Endodermal cell (in vitro differentiated cells): ENCODE data around the gene GLRA1. TPM values are rescaled to one million over a fixed set of nuclear protein-coding genes. Genes with fewer than 3 reads are reported as not detected.
"Not testable (repeated sequence)": the region's sequence is repeated elsewhere in the genome, so short reads cannot be mapped to it uniquely, and the experiment has no call there.

Source experiments
- DNase-seq: peaks from one replicate; pipeline ENCODE4 v3.0.0-alpha.2; 2017
- H3K27ac ChIP-seq: 2 replicates; pipeline ENCODE4 v1.5.1; 2013; ENCODE audit warnings: mild to moderate bottlenecking, low read depth, low read length, moderate library complexity
- H3K27me3 ChIP-seq: 2 replicates; pipeline ENCODE4 v1.6.1; 2013; ENCODE audit warnings: mild to moderate bottlenecking, low read length, moderate library complexity; ENCODE audit not compliant: insufficient read depth, control insufficient read depth, poor library complexity, severe bottlenecking
- H3K36me3 ChIP-seq: 2 replicates; pipeline ENCODE4 v1.7.0; 2013; ENCODE audit warnings: mild to moderate bottlenecking, low read length, moderate library complexity; ENCODE audit not compliant: control insufficient read depth, insufficient read depth
- H3K4me1 ChIP-seq: one replicate; pipeline ENCODE4 v1.7.0; 2013; ENCODE audit warnings: low read length; ENCODE audit not compliant: control insufficient read depth, insufficient read depth
- H3K4me3 ChIP-seq: 2 replicates; pipeline ENCODE4 v1.5.1; 2013; ENCODE audit warnings: mild to moderate bottlenecking, low read length, moderate library complexity
- H3K9ac ChIP-seq: 2 replicates; pipeline ENCODE4 v1.6.1; 2013; ENCODE audit warnings: mild to moderate bottlenecking, low read length, moderate library complexity; ENCODE audit not compliant: poor library complexity, severe bottlenecking; ENCODE audit errors: extremely low read depth
- H3K9me3 ChIP-seq: 2 replicates; pipeline ENCODE4 v1.6.1; 2013; ENCODE audit warnings: mild to moderate bottlenecking, low read length, moderate library complexity; ENCODE audit not compliant: control insufficient read depth
- H3K27ac Mint-ChIP-seq: 2 replicates; pipeline ENCODE4 v1.8.0; 2020; ENCODE audit warnings: mixed read lengths
- H3K27me3 Mint-ChIP-seq: 2 replicates; pipeline ENCODE4 v1.8.0; 2021; ENCODE audit warnings: mild to moderate bottlenecking, mixed read lengths; ENCODE audit not compliant: insufficient read depth
- H3K36me3 Mint-ChIP-seq: 2 replicates; pipeline ENCODE4 v1.8.0; 2020; ENCODE audit warnings: low read depth, mixed read lengths
- H3K4me1 Mint-ChIP-seq: 2 replicates; pipeline ENCODE4 v1.8.0; 2020; ENCODE audit warnings: mixed read lengths
- H3K4me3 Mint-ChIP-seq: 2 replicates; pipeline ENCODE4 v1.8.0; 2020; ENCODE audit warnings: mild to moderate bottlenecking, moderate library complexity, mixed read lengths
- H3K9me3 Mint-ChIP-seq: 2 replicates; pipeline ENCODE4 v1.8.0; 2020; ENCODE audit warnings: mild to moderate bottlenecking, mixed read lengths
- CTCF ChIP-seq: fragments of 200-600 bp; sonication (generic); conservative IDR thresholded peaks from 2 replicates; pipeline ENCODE4 v1.5.0; 2021; ENCODE audit warnings: antibody characterized with exemption, mild to moderate bottlenecking
- WGBS, 2 experiments: methylation state at CpG; one replicate each; pipeline versions ENCODE4 v1.1.5 to v1.1.7; 2013; ENCODE audit warnings: missing lambda C conversion rate in 2 of 2, mixed read lengths in 1 of 2; ENCODE audit not compliant: insufficient coverage in 1 of 2, insufficient read length in 1 of 2; 5-methylcytosine and 5-hydroxymethylcytosine counted together
- total RNA-seq, 2 donors: library from RNA; stranded (reverse); fragmentation: NEBNext Ultra II Directional in 1 of 2; extraction: Animal tissue kit (Norgen Biotek cat#: 25700) in 1 of 2; gene quantifications; 2 replicates in 1 of 2; 3 replicates in 1 of 2; pipeline ENCODE4 v1.2.1, GENCODE V29; 2021

The GLRA1 gene
- total RNA-seq, 2 donors from 2014 or later: not detected

DNA sequence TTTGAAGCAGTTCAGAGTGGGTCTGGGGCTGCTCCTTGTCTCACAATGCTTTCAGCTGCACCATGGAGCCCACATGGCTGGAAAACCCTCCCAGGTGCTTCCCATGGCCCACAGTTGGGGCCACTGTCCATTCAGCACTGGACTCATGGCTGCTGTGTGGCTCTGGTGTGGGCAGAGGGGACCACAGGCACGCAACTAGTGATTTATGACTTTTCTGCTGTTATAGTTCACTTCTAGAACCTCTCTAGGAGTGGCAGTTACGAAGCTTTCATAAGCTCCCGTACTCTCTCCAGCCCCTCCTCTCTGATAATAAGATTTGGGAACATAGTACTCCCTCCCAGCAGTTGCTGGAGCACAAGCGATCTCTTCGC is 29.0 kb downstream of the GLRA1 start:
- Histone ChIP-seq H3K27me3 (peaks cover 20% of the 10 kb centered on the region), H3K9me3 (no peaks in the 10 kb centered on the region), H3K27ac (peak overlapping the region; percentile 15), H3K36me3 (no peaks in the 10 kb centered on the region), H3K4me1 (peaks cover 9% of the 10 kb centered on the region), H3K9ac (no peak overlapping the region), H3K4me3 (no peak overlapping the region)
- no peak overlapping the region for H3K4me3 Mint-ChIP-seq
- DNase-seq: peak; percentile 69
- TF ChIP-seq CTCF: no peak
- H3K27me3 Mint-ChIP-seq: peaks cover 50% of the 10 kb centered on the region
- H3K9me3 Mint-ChIP-seq: no peaks in the 10 kb centered on the region
- H3K27ac Mint-ChIP-seq: no peak overlapping the region
- 82 to 87% methylated on average over 4 to 5 of the region's 5 CpGs for WGBS, 2 experiments
- H3K36me3 Mint-ChIP-seq: no peaks in the 10 kb centered on the region
- H3K4me1 Mint-ChIP-seq: peaks cover 20% of the 10 kb centered on the region

GRCh38 chr5:151893485-151893884 is 31.2 kb downstream of the GLRA1 start:
- not testable (repeated sequence) for DNase-seq, H3K36me3 ChIP-seq
- WGBS, 2 experiments: 93% methylated on average over 2 of the region's 2 CpGs

GRCh38 chr5:151892393-151892792 is 32.3 kb downstream of the GLRA1 start:
- no peak overlapping the region for H3K27ac Mint-ChIP-seq
- peaks cover 15% of the 10 kb centered on the region for H3K27me3 ChIP-seq
- H3K27ac ChIP-seq: no peak overlapping the region
- no peak for DNase-seq
- H3K9me3 Mint-ChIP-seq: no peaks in the 10 kb centered on the region
- H3K4me1 ChIP-seq: peaks cover 10% of the 10 kb centered on the region
- H3K4me3 ChIP-seq: no peak overlapping the region
- no peak overlapping the region for H3K4me3 Mint-ChIP-seq
- H3K9ac ChIP-seq: no peak overlapping the region
- H3K36me3 ChIP-seq: no peaks in the 10 kb centered on the region
- peaks cover 31% of the 10 kb centered on the region for H3K27me3 Mint-ChIP-seq
- no peaks in the 10 kb centered on the region for H3K36me3 Mint-ChIP-seq
- no peak for TF ChIP-seq CTCF
- H3K4me1 Mint-ChIP-seq: peaks cover 30% of the 10 kb centered on the region
- H3K9me3 ChIP-seq: no peaks in the 10 kb centered on the region
- WGBS, 2 experiments: 92 to 100% methylated on average over 3 to 4 of the region's 4 CpGs

More at GRCh38 chr5:151893485-151893884, 31.2 kb downstream of the GLRA1 start:
- not testable (repeated sequence) for H3K4me3 Mint-ChIP-seq, H3K27ac Mint-ChIP-seq, H3K4me3 ChIP-seq, H3K27me3 ChIP-seq, H3K9ac ChIP-seq, H3K9me3 ChIP-seq, H3K36me3 Mint-ChIP-seq, H3K9me3 Mint-ChIP-seq, H3K27ac ChIP-seq
- H3K4me1 Mint-ChIP-seq: peaks cover 30% of the 10 kb centered on the region
- peaks cover 32% of the 10 kb centered on the region for H3K27me3 Mint-ChIP-seq
- H3K4me1 ChIP-seq: peaks cover 10% of the 10 kb centered on the region

- no peaks in the 10 kb centered on the region for H3K36me3 ChIP-seq
- Mint-ChIP-seq H3K9me3 (no peaks in the 10 kb centered on the region), H3K27ac (no peak overlapping the region), H3K36me3 (no peaks in the 10 kb centered on the region), H3K27me3 (peaks cover 28% of the 10 kb centered on the region), H3K4me3 (no peak overlapping the region), H3K4me1 (peaks cover 23% of the 10 kb centered on the region)
- no peak overlapping the region for H3K9ac ChIP-seq
- peaks cover 10% of the 10 kb centered on the region for H3K4me1 ChIP-seq
- 78 to 83% methylated on average over 3 of the region's 3 CpGs for WGBS, 2 experiments
- peaks cover 15% of the 10 kb centered on the region for H3K27me3 ChIP-seq
- no peak overlapping the region for H3K4me3 ChIP-seq
- DNase-seq: peak; percentile 64
- no peak overlapping the region for H3K27ac ChIP-seq
- peak; percentile 61 for TF ChIP-seq CTCF
- no peaks in the 10 kb centered on the region for H3K9me3 ChIP-seq
These were observed 34.4 kb downstream of the GLRA1 start for GRCh38 chr5:151890299-151890698.
